ENCODE data around the gene NR2F1-AS1. TPM values are rescaled to one million over a fixed set of nuclear protein-coding genes. Genes with fewer than 3 reads are reported as not detected.

The NR2F1-AS1 gene
- polyA plus RNA-seq, 2 of the 4 experiments (the other 2 are of a cell fraction), result 5.5 to 8.3 TPM

- 93% methylated on average over 55 of the region's 78 CpGs for WGBS (ENCODE audit: missing lambda C conversion rate)
- CTCF ChIA-PET, result no interaction called here
- H3K9me3 ChIP-seq, result no peaks in the 10 kb centered on the region
- H3K4me1 ChIP-seq, result 0 out of 3 replicates have a peak, but pooled peaks cover 2% of the 10 kb centered on the region
- no peak overlapping the region for H3K27ac ChIP-seq
- TF ChIP-seq HOXB5 (CRISPR knock-in tag; IDR thresholded peaks at IDR 0.05) (no peak), ZNF302 (CRISPR knock-in tag; IDR thresholded peaks at IDR 0.05) (no peak), NR3C1 (IDR thresholded peaks at IDR 0.05) (no peak), BHLHE40 (IDR thresholded peaks at IDR 0.05; ENCODE audit: low read depth, low read length) (no peak), HEYL (CRISPR knock-in tag; IDR thresholded peaks at IDR 0.05) (no peak), GATA3 (IDR thresholded peaks at IDR 0.05; ENCODE audit: borderline replicate concordance) (no peak), EP300 (IDR thresholded peaks at IDR 0.05) (no peak), PHF8 (IDR thresholded peaks at IDR 0.05; ENCODE audit: borderline replicate concordance, low read depth) (no peak)
- DNase-seq (ENCODE audit: low read depth in 1 of 2, low spot score in 1 of 2) (no peak), FAIRE-seq (no peak), ATAC-seq (no peak)
- no peak overlapping the region for H3K4me2 ChIP-seq
- no peak overlapping the region for H3K4me3 ChIP-seq
- POLR2A ChIA-PET, result no interaction called here
Measured at GRCh38 chr5:93588352-93589151, 7.5 kb upstream of the NR2F1-AS1 start.

DNA sequence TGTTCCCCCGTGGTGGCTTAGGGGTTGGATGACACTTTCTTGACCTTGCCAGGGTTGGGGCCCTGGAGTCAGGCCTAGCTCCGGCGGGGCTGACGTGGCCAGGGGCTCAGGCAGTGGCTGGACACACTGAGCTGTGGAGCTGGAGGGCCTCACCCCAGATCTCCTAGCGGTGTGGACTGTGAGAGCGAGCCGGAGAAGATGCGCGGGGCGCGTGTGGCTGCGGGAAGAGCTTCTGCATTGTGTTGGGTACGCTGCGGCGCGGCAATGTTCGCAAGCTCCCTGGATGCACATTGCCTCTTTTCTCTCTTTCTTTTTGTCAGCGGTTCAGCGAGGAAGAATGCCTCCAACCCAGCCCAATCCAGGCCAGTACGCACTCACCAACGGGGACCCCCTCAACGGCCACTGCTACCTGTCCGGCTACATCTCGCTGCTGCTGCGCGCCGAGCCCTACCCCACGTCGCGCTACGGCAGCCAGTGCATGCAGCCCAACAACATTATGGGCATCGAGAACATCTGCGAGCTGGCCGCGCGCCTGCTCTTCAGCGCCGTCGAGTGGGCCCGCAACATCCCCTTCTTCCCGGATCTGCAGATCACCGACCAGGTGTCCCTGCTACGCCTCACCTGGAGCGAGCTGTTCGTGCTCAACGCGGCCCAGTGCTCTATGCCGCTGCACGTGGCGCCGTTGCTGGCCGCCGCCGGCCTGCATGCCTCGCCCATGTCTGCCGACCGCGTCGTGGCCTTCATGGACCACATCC is 6.8 kb upstream of the NR2F1-AS1 start:
- 0 out of 3 replicates have a peak, but pooled peaks cover 2% of the 10 kb centered on the region for H3K4me1 ChIP-seq
- H3K4me2 ChIP-seq, result no peak overlapping the region
- DNase-seq (ENCODE audit: low read depth in 1 of 2, low spot score in 1 of 2), result no peak
- ChIA-PET CTCF (no interaction called here), POLR2A (no interaction called here)
- H3K9me3 ChIP-seq, result no peaks in the 10 kb centered on the region
- 97% methylated on average over 58 of the region's 59 CpGs for WGBS (ENCODE audit: missing lambda C conversion rate)
- ATAC-seq, result no peak
- H3K4me3 ChIP-seq, result no peak overlapping the region
- FAIRE-seq, result no peak
- TF ChIP-seq RCOR1 (IDR thresholded peaks at IDR 0.05; ENCODE audit: low read depth, low read length), result no peak
- TF ChIP-seq, protein P1, sequence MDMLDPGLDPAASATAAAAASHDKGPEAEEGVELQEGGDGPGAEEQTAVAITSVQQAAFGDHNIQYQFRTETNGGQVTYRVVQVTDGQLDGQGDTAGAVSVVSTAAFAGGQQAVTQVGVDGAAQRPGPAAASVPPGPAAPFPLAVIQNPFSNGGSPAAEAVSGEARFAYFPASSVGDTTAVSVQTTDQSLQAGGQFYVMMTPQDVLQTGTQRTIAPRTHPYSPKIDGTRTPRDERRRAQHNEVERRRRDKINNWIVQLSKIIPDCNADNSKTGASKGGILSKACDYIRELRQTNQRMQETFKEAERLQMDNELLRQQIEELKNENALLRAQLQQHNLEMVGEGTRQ (IDR thresholded peaks at IDR 0.05), result no peak
- no peak for TF ChIP-seq E2F6 (IDR thresholded peaks at IDR 0.05; ENCODE audit: borderline replicate concordance, low read depth)
- no peak for TF ChIP-seq GATA3 (IDR thresholded peaks at IDR 0.05; ENCODE audit: borderline replicate concordance)
- TF ChIP-seq HOXA7 (CRISPR knock-in tag; IDR thresholded peaks at IDR 0.05), result no peak
- TF ChIP-seq ZC3H11A (IDR thresholded peaks at IDR 0.05), result no peak
- no peak for TF ChIP-seq FOSB (CRISPR knock-in tag; IDR thresholded peaks at IDR 0.05)
- no peak for TF ChIP-seq BHLHE40 (IDR thresholded peaks at IDR 0.05; ENCODE audit: low read depth, low read length)
- no peak for TF ChIP-seq KDM5A (IDR thresholded peaks at IDR 0.05)
- TF ChIP-seq CHD2 (IDR thresholded peaks at IDR 0.05; ENCODE audit: low read length, partially characterized antibody), result no peak
- no peak for TF ChIP-seq SREBF2 (IDR thresholded peaks at IDR 0.05)
- TF ChIP-seq HEYL (CRISPR knock-in tag; IDR thresholded peaks at IDR 0.05), result no peak
- TF ChIP-seq, protein P2, sequence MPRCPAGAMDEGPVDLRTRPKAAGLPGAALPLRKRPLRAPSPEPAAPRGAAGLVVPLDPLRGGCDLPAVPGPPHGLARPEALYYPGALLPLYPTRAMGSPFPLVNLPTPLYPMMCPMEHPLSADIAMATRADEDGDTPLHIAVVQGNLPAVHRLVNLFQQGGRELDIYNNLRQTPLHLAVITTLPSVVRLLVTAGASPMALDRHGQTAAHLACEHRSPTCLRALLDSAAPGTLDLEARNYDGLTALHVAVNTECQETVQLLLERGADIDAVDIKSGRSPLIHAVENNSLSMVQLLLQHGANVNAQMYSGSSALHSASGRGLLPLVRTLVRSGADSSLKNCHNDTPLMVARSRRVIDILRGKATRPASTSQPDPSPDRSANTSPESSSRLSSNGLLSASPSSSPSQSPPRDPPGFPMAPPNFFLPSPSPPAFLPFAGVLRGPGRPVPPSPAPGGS (IDR thresholded peaks at IDR 0.05), result no peak
- no peak for TF ChIP-seq CHD4 (IDR thresholded peaks at IDR 0.05; ENCODE audit: borderline replicate concordance)
- no peak for TF ChIP-seq HOXB13 (CRISPR knock-in tag; IDR thresholded peaks at IDR 0.05; ENCODE audit: low read depth)
- no peak for TF ChIP-seq JUN (IDR thresholded peaks at IDR 0.05)
- no peak overlapping the region for H3K27ac ChIP-seq

Data from A549 (cell line).